ENCODE results near the gene DVL1.

- TF ChIP-seq, protein P1, sequence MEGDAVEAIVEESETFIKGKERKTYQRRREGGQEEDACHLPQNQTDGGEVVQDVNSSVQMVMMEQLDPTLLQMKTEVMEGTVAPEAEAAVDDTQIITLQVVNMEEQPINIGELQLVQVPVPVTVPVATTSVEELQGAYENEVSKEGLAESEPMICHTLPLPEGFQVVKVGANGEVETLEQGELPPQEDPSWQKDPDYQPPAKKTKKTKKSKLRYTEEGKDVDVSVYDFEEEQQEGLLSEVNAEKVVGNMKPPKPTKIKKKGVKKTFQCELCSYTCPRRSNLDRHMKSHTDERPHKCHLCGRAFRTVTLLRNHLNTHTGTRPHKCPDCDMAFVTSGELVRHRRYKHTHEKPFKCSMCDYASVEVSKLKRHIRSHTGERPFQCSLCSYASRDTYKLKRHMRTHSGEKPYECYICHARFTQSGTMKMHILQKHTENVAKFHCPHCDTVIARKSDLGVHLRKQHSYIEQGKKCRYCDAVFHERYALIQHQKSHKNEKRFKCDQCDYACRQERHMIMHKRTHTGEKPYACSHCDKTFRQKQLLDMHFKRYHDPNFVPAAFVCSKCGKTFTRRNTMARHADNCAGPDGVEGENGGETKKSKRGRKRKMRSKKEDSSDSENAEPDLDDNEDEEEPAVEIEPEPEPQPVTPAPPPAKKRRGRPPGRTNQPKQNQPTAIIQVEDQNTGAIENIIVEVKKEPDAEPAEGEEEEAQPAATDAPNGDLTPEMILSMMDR (IDR thresholded peaks at IDR 0.05), result no peak
- TF ChIP-seq POLR2A (IDR thresholded peaks at IDR 0.05) (no peak), EP300 (IDR thresholded peaks at IDR 0.05) (no peak), POLR2AphosphoS5 (IDR thresholded peaks at IDR 0.05) (no peak)
Measured at GRCh38 chr1:1341549-1342021, 7.6 kb downstream of the DVL1 start.

Data from sigmoid colon (tissue), 4 donors.